ENCODE data around the gene URM1. TPM values are rescaled to one million over a fixed set of nuclear protein-coding genes. Genes with fewer than 3 reads are reported as not detected.
"Not testable (repeated sequence)": the region's sequence is repeated elsewhere in the genome, so short reads cannot be mapped to it uniquely, and the experiment has no call there.

The URM1 gene
- total RNA-seq, 1 donor from 2014 or later = 52.9 TPM

GRCh38 chr9:128394379-128395168 lies 23.4 kb downstream of the URM1 start:
- ATAC-seq = no peak
- intact Hi-C loops (cut with DNase I) = no loop called here

GRCh38 chr9:128396970-128397613 lies 25.9 kb downstream of the URM1 start:
- ATAC-seq = peak; percentile 70
- intact Hi-C loops (cut with DNase I) = no loop called here
- DNase-seq (ENCODE audit: missing footprints) = no peak

More at GRCh38 chr9:128394379-128395168, 23.4 kb downstream of the URM1 start:
- no peak for DNase-seq (ENCODE audit: missing footprints)

GRCh38 chr9:128397831-128398230 lies 26.7 kb downstream of the URM1 start:
- intact Hi-C loops (cut with DNase I) = no loop called here
- no peak for ATAC-seq

GRCh38 chr9:128399861-128400260 lies 28.7 kb downstream of the URM1 start:
- intact Hi-C loops (cut with DNase I) = no loop called here
- ATAC-seq (no peak), DNase-seq (ENCODE audit: missing footprints) (no peak)

More at GRCh38 chr9:128397831-128398230, 26.7 kb downstream of the URM1 start:
- no peak for DNase-seq (ENCODE audit: missing footprints)

- intact Hi-C loops (cut with DNase I) = no loop called here
- no peak for DNase-seq (ENCODE audit: missing footprints)
- no peak for ATAC-seq
Observed at GRCh38 chr9:128404560-128404959, 33.4 kb downstream of the URM1 start.

GRCh38 chr9:128405077-128405779 lies 34.1 kb downstream of the URM1 start:
- intact Hi-C loops (cut with DNase I) = loop anchor here (5.0 kb wide), 1 partner anchor 33 kb away; the partner anchor contains the start of gene URM1
- no peak for ATAC-seq

GRCh38 chr9:128405780-128406171 lies 34.6 kb downstream of the URM1 start:
- intact Hi-C loops (cut with DNase I) = loop anchor here (5.0 kb wide), 1 partner anchor 33 kb away; the partner anchor contains the start of gene URM1
- DNase-seq (ENCODE audit: missing footprints) = no peak
- no peak for ATAC-seq

More at GRCh38 chr9:128405077-128405779, 34.1 kb downstream of the URM1 start:
- DNase-seq (ENCODE audit: missing footprints) = no peak

GRCh38 chr9:128406848-128407391 lies 35.7 kb downstream of the URM1 start:
- ATAC-seq = no peak
- no peak for DNase-seq (ENCODE audit: missing footprints)
- intact Hi-C loops (cut with DNase I) = loop anchor here (5.0 kb wide), 1 partner anchor 35 kb away; the partner anchor contains the start of gene URM1

- DNase-seq (ENCODE audit: missing footprints) (no peak), ATAC-seq (no peak)
- intact Hi-C loops (cut with DNase I) = loop anchor here (5.0 kb wide), 1 partner anchor 37 kb away; the partner anchor contains the start of gene URM1
Observed at GRCh38 chr9:128408963-128409431, 37.8 kb downstream of the URM1 start.

GRCh38 chr9:128409450-128409849 lies 38.3 kb downstream of the URM1 start:
- DNase-seq (ENCODE audit: missing footprints) (no peak), ATAC-seq (no peak)
- intact Hi-C loops (cut with DNase I) = loop anchor here (5.0 kb wide), 1 partner anchor 37 kb away; the partner anchor contains the start of gene URM1

- ATAC-seq = no peak
- DNase-seq (ENCODE audit: missing footprints) = no peak
- intact Hi-C loops (cut with DNase I) = loop anchor here (5.0 kb wide), 2 partner anchors 38 to 113 kb away; partner anchors contain the start of gene URM1
Observed at GRCh38 chr9:128409978-128410377, 38.8 kb downstream of the URM1 start.

- DNase-seq (ENCODE audit: missing footprints) = no peak
Observed at GRCh38 chr9:128411364-128412119, 40.4 kb downstream of the URM1 start.

GRCh38 chr9:128412120-128412790 lies 41.1 kb downstream of the URM1 start:
- intact Hi-C loops (cut with DNase I) = loop anchor here (1.0 to 5.0 kb wide), 2 partner anchors 50 to 115 kb away; no protein-coding TSS in a partner anchor
- DNase-seq (ENCODE audit: missing footprints) (no peak), ATAC-seq (no peak)

More at GRCh38 chr9:128411364-128412119, 40.4 kb downstream of the URM1 start:
- intact Hi-C loops (cut with DNase I) = loop anchor here (1.0 to 5.0 kb wide), 2 partner anchors 49 to 114 kb away; no protein-coding TSS in a partner anchor
- no peak for ATAC-seq

- not testable (repeated sequence) for DNase-seq (ENCODE audit: missing footprints); ATAC-seq
- intact Hi-C loops (cut with DNase I) = loop anchor here (5.0 kb wide), 1 partner anchor 116 kb away; no protein-coding TSS in a partner anchor
Observed at GRCh38 chr9:128413728-128414127, 42.6 kb downstream of the URM1 start.

- DNase-seq (ENCODE audit: missing footprints) = no peak
- intact Hi-C loops (cut with DNase I) = loop anchor here (5.0 kb wide), 1 partner anchor 117 kb away; no protein-coding TSS in a partner anchor
- no peak for ATAC-seq
Observed at GRCh38 chr9:128414461-128414860, 43.3 kb downstream of the URM1 start.

- DNase-seq (ENCODE audit: missing footprints) (no peak), ATAC-seq (no peak)
- intact Hi-C loops (cut with DNase I) = no loop called here
Observed at GRCh38 chr9:128415281-128415680, 44.1 kb downstream of the URM1 start.

- ATAC-seq (no peak), DNase-seq (ENCODE audit: missing footprints) (no peak)
- intact Hi-C loops (cut with DNase I) = no loop called here
Observed at GRCh38 chr9:128416014-128416413, 44.8 kb downstream of the URM1 start.
